Measurements from ENCODE around the gene CDIP1.

DNA sequence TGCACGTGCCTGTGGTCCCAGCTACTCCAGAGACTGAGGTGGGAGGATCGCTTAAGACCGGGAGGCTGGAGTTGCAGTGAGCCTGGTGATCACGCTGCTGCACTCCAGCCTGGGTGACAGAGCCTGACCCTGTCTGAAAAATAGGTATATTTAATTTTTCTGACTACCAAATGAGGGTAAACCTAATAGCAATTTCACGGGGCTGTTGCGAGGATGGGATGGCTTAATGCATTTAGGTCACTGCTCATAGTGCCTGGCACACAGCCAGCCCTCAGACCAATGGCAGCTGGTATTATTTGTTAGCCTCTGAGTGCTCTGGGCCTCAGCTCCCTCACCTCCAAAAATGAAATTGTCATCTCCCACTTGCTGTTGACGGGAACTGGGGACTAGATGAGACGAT, 5.9 kb upstream of the CDIP1 start:
- TF ChIP-seq, protein P1, sequence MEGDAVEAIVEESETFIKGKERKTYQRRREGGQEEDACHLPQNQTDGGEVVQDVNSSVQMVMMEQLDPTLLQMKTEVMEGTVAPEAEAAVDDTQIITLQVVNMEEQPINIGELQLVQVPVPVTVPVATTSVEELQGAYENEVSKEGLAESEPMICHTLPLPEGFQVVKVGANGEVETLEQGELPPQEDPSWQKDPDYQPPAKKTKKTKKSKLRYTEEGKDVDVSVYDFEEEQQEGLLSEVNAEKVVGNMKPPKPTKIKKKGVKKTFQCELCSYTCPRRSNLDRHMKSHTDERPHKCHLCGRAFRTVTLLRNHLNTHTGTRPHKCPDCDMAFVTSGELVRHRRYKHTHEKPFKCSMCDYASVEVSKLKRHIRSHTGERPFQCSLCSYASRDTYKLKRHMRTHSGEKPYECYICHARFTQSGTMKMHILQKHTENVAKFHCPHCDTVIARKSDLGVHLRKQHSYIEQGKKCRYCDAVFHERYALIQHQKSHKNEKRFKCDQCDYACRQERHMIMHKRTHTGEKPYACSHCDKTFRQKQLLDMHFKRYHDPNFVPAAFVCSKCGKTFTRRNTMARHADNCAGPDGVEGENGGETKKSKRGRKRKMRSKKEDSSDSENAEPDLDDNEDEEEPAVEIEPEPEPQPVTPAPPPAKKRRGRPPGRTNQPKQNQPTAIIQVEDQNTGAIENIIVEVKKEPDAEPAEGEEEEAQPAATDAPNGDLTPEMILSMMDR (IDR thresholded peaks at IDR 0.05), result no peak
- no peak for TF ChIP-seq POLR2A (IDR thresholded peaks at IDR 0.05)

All from prostate gland (tissue), 2 donors.